ENCODE data around the gene CDKN2D. TPM values are rescaled to one million over a fixed set of nuclear protein-coding genes. Genes with fewer than 3 reads are reported as not detected.

The CDKN2D gene
- total RNA-seq, 1 experiment from 2014 or later, result 13.8 TPM

- Histone ChIP-seq H3K9me2 (ENCODE audit: insufficient read depth) (no peaks in the 10 kb centered on the region), H3K9ac (ENCODE audit: low read length) (no peak overlapping the region), H3K9me3 (ENCODE audit: control insufficient read depth in 1 of 2, insufficient read depth in 1 of 2, low read depth in 1 of 2, low read length in 2 of 2) (no peaks in the 10 kb centered on the region), H3K36me3 (ENCODE audit: control insufficient read depth in 1 of 2, insufficient read depth in 2 of 2, low read length in 2 of 2) (no peaks in the 10 kb centered on the region), H2AFZ (ENCODE audit: low read depth, low read length, poor library complexity, severe bottlenecking) (no peak overlapping the region), H3K27ac (ENCODE audit: low read depth, low read length) (no peak overlapping the region), H3K27me3 (ENCODE audit: insufficient read depth, low read length) (no peaks in the 10 kb centered on the region), H4K20me1 (ENCODE audit: insufficient read depth) (no peaks in the 10 kb centered on the region), H3K4me1 (ENCODE audit: control insufficient read depth in 1 of 2, insufficient read depth in 2 of 2, low read length in 2 of 2) (peaks cover 0 to 11% of the 10 kb centered on the region in 2 experiments; a peak in 1 of 4 replicates), H3K79me2 (ENCODE audit: insufficient read depth, low read length) (no peaks in the 10 kb centered on the region), H3K4me3 (replicated peaks in 1 of 2; ENCODE audit: low read depth in 1 of 2, low read length in 2 of 2) (no peak overlapping the region), H3K4me2 (ENCODE audit: low read length) (no peak overlapping the region)
- ChIA-PET POLR2A (no interaction called here), RAD21 (ENCODE audit: low non-redundant PET in 1 of 2, low total read pairs in 2 of 2, uncharacterized antibody in 2 of 2, unreplicated experiment in 2 of 2) (no interaction called here), CTCF (no interaction called here)
- ATAC-seq (no peak), DNase-seq (ENCODE audit: low read depth, low spot score) (no peak)
- intact Hi-C loops (cut with micrococcal nuclease), result no loop called here
- TF ChIP-seq SP1 (IDR thresholded peaks at IDR 0.05; ENCODE audit: low read depth) (no peak), CBX3 (IDR thresholded peaks at IDR 0.05; ENCODE audit: low read depth) (no peak), CEBPB (IDR thresholded peaks at IDR 0.05; ENCODE audit: low read depth) (no peak), EZH2phosphoT487 (IDR thresholded peaks at IDR 0.05; ENCODE audit: borderline replicate concordance) (no peak), REST (IDR thresholded peaks at IDR 0.05; ENCODE audit: low read depth) (no peak), POLR2A (IDR thresholded peaks at IDR 0.05; ENCODE audit: borderline replicate concordance, extremely low read depth, insufficient read depth, insufficient read length) (no peak), EZH2 (IDR thresholded peaks at IDR 0.05) (no peak), ZBTB33 (IDR thresholded peaks at IDR 0.05; ENCODE audit: extremely low read depth, insufficient replicate concordance, low read length) (no peak), ZNF274 (IDR thresholded peaks at IDR 0.05; ENCODE audit: low read depth, low read length) (no peak), JUND (IDR thresholded peaks at IDR 0.05) (no peak)
- no TSS peak for BruUV-seq (replicated peaks)
These were observed 25.2 kb upstream of the CDKN2D start for GRCh38 chr19:10593820-10594637.

Data from HCT116 (cell line).